ENCODE results near the gene RBBP8. TPM values are rescaled to one million over a fixed set of nuclear protein-coding genes. Genes with fewer than 3 reads are reported as not detected.
"Not testable (repeated sequence)": the region's sequence is repeated elsewhere in the genome, so short reads cannot be mapped to it uniquely, and the experiment has no call there.

The RBBP8 gene
- 12.7 TPM for total RNA-seq

- intact Hi-C loops (cut with DNase I): loop anchor here (10.0 kb wide), 1 partner anchor 51 kb away; no protein-coding TSS in a partner anchor
- DNase-seq (ENCODE audit: low spot score): peak; percentile 92
- peak; percentile 97 for ATAC-seq
Measured at GRCh38 chr18:22933206-22933965, at the start of gene RBBP8. Gene RBBP8 (plus strand): TSS chr18:22933328. CDS start chr18:22936852, 3,524 bp downstream.

GRCh38 chr18:22883827-22884226 is 49.3 kb upstream of the RBBP8 start:
- intact Hi-C loops (cut with DNase I): no loop called here
- ATAC-seq (no peak), DNase-seq (ENCODE audit: low spot score) (no peak)

- ATAC-seq; intact Hi-C loops (cut with DNase I); DNase-seq (ENCODE audit: low spot score): not testable (repeated sequence)
Measured at GRCh38 chr18:22885694-22886093, 47.4 kb upstream of the RBBP8 start.

GRCh38 chr18:22899421-22899820 is 33.7 kb upstream of the RBBP8 start:
- no peak for DNase-seq (ENCODE audit: low spot score)
- intact Hi-C loops (cut with DNase I): no loop called here
- no peak for ATAC-seq

- no peak for DNase-seq (ENCODE audit: low spot score)
- no peak for ATAC-seq
- intact Hi-C loops (cut with DNase I): no loop called here
Measured at GRCh38 chr18:22900558-22901238, 32.4 kb upstream of the RBBP8 start.

GRCh38 chr18:22902093-22902492 is 31.0 kb upstream of the RBBP8 start:
- intact Hi-C loops (cut with DNase I): no loop called here
- no peak for DNase-seq (ENCODE audit: low spot score)

GRCh38 chr18:22903248-22903647 is 29.9 kb upstream of the RBBP8 start:
- intact Hi-C loops (cut with DNase I); DNase-seq (ENCODE audit: low spot score); ATAC-seq: not testable (repeated sequence)

More at GRCh38 chr18:22902093-22902492, 31.0 kb upstream of the RBBP8 start:
- no peak for ATAC-seq

- no peak for DNase-seq (ENCODE audit: low spot score)
- intact Hi-C loops (cut with DNase I): no loop called here
- ATAC-seq: no peak
Measured at GRCh38 chr18:22912149-22912548, 21.0 kb upstream of the RBBP8 start.

- DNase-seq (ENCODE audit: low spot score): no peak
- intact Hi-C loops (cut with DNase I): no loop called here
- no peak for ATAC-seq
Measured at GRCh38 chr18:22912835-22913234, 20.3 kb upstream of the RBBP8 start.

- no peak for DNase-seq (ENCODE audit: low spot score)
- ATAC-seq: no peak
- intact Hi-C loops (cut with DNase I): no loop called here
Measured at GRCh38 chr18:22913861-22914260, 19.3 kb upstream of the RBBP8 start.

GRCh38 chr18:22914633-22915032 is 18.5 kb upstream of the RBBP8 start:
- intact Hi-C loops (cut with DNase I): no loop called here
- DNase-seq (ENCODE audit: low spot score) (no peak), ATAC-seq (no peak)

- intact Hi-C loops (cut with DNase I): no loop called here
- DNase-seq (ENCODE audit: low spot score) (no peak), ATAC-seq (no peak)
Measured at GRCh38 chr18:22915337-22915736, 17.8 kb upstream of the RBBP8 start.

GRCh38 chr18:22921772-22922171 is 11.4 kb upstream of the RBBP8 start:
- no peak for ATAC-seq
- DNase-seq (ENCODE audit: low spot score): no peak
- intact Hi-C loops (cut with DNase I): no loop called here

- no peak for ATAC-seq
- intact Hi-C loops (cut with DNase I): no loop called here
- no peak for DNase-seq (ENCODE audit: low spot score)
Measured at GRCh38 chr18:22924589-22924988, 8.5 kb upstream of the RBBP8 start.

- ATAC-seq (no peak), DNase-seq (ENCODE audit: low spot score) (no peak)
- intact Hi-C loops (cut with DNase I): no loop called here
Measured at GRCh38 chr18:22926454-22926853, 6.7 kb upstream of the RBBP8 start.

GRCh38 chr18:22928339-22928738 is 4.8 kb upstream of the RBBP8 start:
- DNase-seq (ENCODE audit: low spot score) (no peak), ATAC-seq (no peak)
- intact Hi-C loops (cut with DNase I): no loop called here

GRCh38 chr18:22930089-22930713 is 2.9 kb upstream of the RBBP8 start:
- ATAC-seq: no peak
- intact Hi-C loops (cut with DNase I): loop anchor here (10.0 kb wide), 1 partner anchor 55 kb away; no protein-coding TSS in a partner anchor
- peak; percentile 88 for DNase-seq (ENCODE audit: low spot score)

- intact Hi-C loops (cut with DNase I): loop anchor here (10.0 kb wide), 1 partner anchor 52 kb away; no protein-coding TSS in a partner anchor
- ATAC-seq (peak; percentile 67), DNase-seq (ENCODE audit: low spot score) (no peak)
Measured at GRCh38 chr18:22932885-22933205, 283 bp upstream of the RBBP8 start.

GRCh38 chr18:22933966-22934423 is 867 bp downstream of the RBBP8 start:
- DNase-seq (ENCODE audit: low spot score) (no peak), ATAC-seq (no peak)
- intact Hi-C loops (cut with DNase I): loop anchor here (10.0 kb wide), 1 partner anchor 51 kb away; no protein-coding TSS in a partner anchor

GRCh38 chr18:22934789-22935188 is 1.7 kb downstream of the RBBP8 start:
- ATAC-seq (no peak), DNase-seq (ENCODE audit: low spot score) (no peak)
- intact Hi-C loops (cut with DNase I): loop anchor here (10.0 kb wide), 1 partner anchor 50 kb away; no protein-coding TSS in a partner anchor
